GM12892 (cell line): ENCODE results near the gene KAZN.
A peak's percentile ranks its signal among the peaks of the same experiment; 100 is the strongest.

ENCODE experiments used
- DNase-seq: peaks from one replicate; pipeline ENCODE4 v3.0.0; 2011; ENCODE audit not compliant: insufficient read length
- FAIRE-seq: peaks from 2 replicates; lab custom pipeline; 2011; peaks lifted over from hg19 to GRCh38; lab: Jason Lieb, UNC
- POLR2A ChIP-seq: IDR thresholded peaks from 2 replicates; pipeline ENCODE4 v1.6.1; 2011; ENCODE audit warnings: low read depth, low read length, control low read depth
- POLR2AphosphoS5 ChIP-seq: IDR thresholded peaks from 2 replicates; pipeline ENCODE4 v1.6.1; 2011; ENCODE audit warnings: low read depth, low read length, control low read depth
- TAF1 ChIP-seq: IDR thresholded peaks from 2 replicates; pipeline ENCODE4 v1.6.1; 2011; ENCODE audit warnings: low read depth, mild to moderate bottlenecking, control low read depth, low read length, borderline replicate concordance

Gene KAZN

DNA sequence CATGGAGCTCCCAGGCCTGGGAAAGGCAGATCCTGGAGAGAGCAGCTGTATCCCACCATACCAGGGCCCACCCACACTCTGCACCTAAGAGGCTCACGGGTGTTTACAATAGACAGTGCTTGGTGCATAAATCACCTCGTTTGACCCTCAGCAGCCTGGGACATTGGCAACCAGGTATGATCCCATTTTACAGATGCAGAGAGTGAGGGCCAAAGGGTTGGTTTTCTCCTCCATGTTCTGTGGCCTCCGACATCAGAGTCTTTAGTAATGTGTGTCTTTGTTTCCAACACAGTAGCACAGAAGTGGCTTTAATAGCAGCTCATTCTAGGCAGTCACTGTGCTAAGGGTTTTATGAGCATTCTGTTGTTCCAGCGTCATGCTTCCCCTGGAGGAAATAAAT, 176.5 kb downstream of the KAZN start:
- FAIRE-seq (no peak), DNase-seq (no peak)
- TF ChIP-seq POLR2AphosphoS5, result no peak
- no peak for TF ChIP-seq POLR2A
- no peak for TF ChIP-seq TAF1

DNA sequence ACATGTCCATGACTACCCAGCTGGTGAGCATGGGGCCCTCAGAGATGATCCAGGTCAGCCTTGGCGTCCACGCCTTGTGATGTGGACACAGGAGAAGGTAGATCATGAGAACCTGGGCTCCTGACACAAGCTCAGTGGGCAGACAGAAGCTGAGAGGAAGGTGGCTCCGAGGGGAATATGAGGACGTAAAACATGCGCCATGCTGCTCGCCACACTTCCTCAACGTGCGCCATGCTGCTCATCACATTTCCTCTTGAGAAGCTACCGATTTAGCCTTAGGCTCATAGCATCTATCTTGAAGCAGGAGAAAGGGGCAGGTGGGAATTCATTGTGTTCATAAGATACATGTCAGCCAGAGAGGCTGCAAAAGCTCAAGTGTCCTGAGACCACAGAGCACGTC, 176.9 kb downstream of the KAZN start:
- TF ChIP-seq POLR2A (no peak), TAF1 (no peak), POLR2AphosphoS5 (no peak)
- FAIRE-seq (no peak), DNase-seq (no peak)

DNA sequence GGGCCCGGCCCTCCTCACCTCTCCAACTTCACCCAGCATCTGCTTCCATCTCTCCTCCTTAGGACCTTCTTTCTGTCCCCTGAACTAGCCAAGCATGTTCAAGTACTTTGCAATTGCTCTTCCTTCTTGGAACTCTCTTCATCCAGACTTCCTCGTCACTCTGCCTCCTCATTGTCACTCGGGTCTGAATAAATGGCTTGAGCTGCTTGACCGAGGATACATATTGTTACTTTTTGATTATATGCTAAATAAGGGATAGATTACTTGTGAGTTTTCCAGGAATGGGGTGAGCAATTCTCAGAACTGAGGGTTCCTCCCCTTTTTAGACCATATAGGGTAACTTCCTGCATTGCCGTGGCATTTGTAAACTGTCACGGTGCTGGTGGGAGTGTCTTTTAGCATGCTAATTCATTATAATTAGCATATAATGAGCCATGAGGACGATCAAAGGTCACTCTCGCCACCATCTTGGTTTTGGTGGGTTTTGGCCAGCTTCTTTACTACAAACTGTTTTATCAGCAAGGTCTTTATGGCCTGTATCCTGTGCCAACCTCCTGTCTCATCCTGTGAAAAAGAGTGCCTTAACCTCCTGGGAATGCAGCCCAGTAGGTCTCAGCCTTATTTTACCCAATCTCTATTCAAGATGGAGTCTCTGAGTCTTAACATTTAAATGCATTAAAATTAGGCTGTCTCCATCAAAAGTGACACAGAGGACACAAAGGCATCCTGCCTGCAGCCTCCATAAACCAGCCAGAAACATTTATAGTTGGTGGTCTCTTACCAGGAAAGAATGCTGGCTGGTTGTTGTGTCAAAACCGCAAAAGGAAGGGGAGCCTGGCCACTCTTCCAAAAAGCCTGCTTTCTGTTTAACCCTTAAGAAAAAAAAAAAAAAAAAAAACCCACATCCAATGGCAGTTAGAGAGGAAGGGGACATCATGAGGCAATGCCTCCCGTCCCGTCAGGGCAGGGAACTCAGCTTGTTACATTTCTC, 179.3 kb downstream of the KAZN start:
- DNase-seq (no peak), FAIRE-seq (no peak)
- TF ChIP-seq POLR2A (no peak), POLR2AphosphoS5 (no peak), TAF1 (no peak)

DNA sequence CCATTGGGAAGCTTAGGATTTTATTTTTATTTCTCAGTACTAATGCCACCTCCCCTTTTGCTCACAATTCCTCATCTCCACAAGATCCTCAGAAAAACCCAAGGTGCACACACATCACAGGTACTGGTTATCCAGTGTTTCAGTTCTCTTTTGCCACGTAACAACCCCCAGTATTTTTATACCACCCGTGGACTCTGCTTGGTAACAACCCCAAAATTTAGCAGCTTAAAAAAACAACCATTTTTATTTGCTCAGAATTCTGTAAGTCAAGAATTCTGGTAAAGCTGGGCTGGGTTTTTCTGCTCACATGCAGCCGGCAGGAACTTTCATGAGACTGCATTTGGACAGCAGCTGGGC, 180.0 kb downstream of the KAZN start:
- TF ChIP-seq POLR2A (no peak), POLR2AphosphoS5 (no peak), TAF1 (no peak)
- DNase-seq (no peak), FAIRE-seq (no peak)

DNA sequence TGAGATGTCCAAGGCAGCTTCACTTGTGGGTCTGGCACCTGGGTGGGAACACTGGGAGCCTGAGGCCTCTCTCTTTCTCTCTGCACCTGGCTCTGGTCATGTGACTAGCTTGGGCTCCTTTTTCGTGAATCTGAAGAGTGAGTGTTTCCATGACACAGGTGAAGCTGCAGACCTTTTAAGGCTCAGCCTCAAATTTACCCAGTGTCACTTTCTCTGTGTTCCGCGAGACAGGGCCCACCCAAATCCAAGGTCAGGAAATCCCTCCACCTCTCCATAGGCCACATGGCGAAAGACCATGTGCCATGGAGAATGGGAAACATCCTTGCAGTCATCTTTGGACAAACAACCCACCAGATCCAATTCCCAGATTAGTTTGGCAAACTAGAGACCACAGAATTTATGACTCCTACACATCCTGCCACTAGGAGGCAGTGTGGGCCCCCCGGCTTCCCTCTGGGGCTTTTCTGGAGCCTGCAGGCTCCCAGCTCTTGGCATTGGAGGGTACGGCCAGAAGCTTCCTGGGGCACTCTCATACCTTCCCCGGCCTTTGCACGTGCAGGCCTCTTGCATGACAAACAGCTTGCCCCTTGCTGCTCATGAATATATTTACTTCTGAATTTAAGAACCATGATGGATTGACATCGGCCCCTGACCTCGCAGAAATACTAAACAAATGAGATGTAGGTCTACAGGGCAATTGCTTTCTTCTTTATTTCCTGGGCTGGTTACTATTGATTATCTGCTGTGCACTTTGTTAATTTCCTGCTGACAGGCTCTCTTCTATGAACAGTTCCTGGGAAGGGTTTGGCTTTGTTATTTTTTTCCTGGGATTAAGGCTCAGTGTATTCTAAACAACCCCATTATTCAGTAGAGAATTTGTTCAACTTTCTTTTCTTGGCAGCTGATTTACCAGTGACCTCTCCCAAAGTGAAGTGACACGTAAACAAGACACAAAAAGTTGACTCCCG, 180.7 kb downstream of the KAZN start:
- TF ChIP-seq POLR2AphosphoS5 (no peak), POLR2A (no peak), TAF1 (no peak)
- no peak for DNase-seq
- FAIRE-seq, result peak; percentile 9

DNA sequence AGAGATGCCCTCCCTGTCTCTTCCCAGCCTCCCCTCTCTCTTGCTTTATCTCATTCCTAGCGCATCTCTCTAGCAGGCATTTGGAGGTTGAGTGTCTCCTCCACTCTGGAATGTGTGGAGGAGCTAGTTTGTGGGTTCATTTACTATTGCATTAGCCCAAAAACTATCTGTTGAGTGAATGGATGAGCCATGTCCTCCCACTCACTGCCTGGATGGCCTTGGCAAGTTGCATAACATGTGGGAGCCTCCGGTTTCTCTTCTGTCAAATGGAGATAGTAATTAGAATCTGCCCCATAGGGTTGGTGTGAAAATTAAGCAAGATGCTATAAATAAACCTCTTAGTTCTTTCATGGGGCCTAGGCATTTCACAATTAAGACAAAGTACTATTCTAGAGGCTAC, 181.8 kb downstream of the KAZN start:
- FAIRE-seq, result no peak

DNA sequence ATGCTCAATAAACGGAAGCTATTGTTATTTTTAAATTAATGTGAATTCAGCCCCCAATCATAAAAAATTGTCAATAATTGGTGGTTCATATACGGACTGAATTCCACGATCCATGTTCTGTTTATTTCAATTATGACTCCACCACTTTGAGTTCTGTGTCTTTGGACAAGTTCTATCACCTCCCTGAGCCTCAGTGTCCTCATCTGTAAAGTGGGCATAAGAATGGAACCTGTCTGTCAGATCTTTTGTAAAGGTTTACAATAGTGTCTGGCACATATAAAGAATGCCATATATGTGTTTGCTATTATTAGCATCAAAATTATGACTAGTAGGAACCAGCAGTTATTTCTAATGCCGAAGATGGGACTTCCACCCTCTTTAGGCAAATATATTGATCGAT, 183.3 kb downstream of the KAZN start:
- FAIRE-seq, result no peak
- TF ChIP-seq POLR2A, result no peak
- no peak for TF ChIP-seq TAF1
- TF ChIP-seq POLR2AphosphoS5, result no peak

More for the DNA sequence above, 181.8 kb downstream of the KAZN start:
- no peak for DNase-seq
- TF ChIP-seq POLR2AphosphoS5, result no peak
- TF ChIP-seq TAF1, result no peak
- no peak for TF ChIP-seq POLR2A

DNA sequence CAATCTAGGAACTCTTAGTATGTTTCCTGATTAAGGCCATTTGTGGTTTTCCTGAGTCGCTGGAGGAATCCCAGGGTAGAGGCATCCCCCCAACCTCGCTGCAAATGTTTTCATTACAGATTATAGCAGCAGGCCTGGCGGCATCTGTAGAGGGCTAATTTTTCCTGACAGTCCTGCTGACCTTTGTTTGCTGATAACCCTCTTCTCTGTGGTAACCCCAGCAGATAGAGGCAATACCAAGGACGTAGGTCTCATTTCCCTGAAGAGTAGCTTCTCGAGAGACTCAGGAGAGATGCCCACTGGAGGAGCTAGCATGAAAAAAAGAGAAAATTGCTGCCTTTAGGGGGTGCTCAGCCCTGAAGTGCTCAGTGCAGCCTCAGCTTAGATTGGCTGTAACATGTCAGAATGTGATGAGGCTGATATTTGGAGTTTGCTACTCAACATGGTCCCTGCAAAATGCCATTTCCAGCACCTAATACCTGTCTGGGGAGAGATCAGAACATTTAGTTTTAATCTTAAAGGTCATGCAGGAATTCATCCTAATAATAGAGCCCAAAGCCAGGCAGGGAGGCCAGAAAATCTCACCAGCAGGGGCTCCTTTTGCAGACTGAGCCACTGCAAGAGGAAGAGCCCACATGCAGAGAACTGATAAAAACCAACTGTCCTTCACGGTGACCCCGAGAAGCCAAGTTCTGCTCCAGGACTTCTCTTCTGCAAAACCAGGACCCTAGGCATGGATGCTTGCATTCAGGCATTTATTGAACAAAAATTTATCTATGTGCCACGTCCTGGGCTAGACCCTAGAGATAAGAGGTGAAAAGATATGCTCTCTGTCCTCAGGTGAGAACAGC, 184.5 kb downstream of the KAZN start:
- DNase-seq, result no peak
- TF ChIP-seq POLR2AphosphoS5 (no peak), TAF1 (no peak), POLR2A (no peak)
- FAIRE-seq, result no peak

More for the DNA sequence above, 183.3 kb downstream of the KAZN start:
- DNase-seq, result no peak

DNA sequence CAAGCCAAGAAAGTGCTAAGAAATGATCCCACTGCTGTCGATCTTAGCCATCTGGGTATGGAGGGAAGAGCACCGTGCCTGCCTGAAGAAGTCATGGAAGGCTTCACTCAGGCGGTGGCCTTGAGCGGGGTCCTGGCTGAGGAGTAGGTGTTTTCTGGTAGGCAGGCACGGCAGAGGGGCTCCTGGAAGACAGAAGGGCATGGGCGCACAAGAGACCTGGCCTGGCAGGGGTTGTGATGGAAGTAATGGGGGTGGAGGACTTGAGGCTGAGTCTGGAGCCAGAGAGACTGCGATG, 185.1 kb downstream of the KAZN start:
- FAIRE-seq, result no peak
- TF ChIP-seq TAF1 (no peak), POLR2AphosphoS5 (no peak), POLR2A (no peak)

More for the DNA sequence above, 185.1 kb downstream of the KAZN start:
- no peak for DNase-seq
